Cardiac fibroblast (primary cell): ENCODE results near the gene SLC39A11.

Experiments used
- DNase-seq, 2 donors: peaks; one replicate each; pipeline versions ENCODE4 v3.0.0 to v3.0.0-alpha.2; 2010; ENCODE audit warnings: low read depth in 2 of 2
- H3K4me3 ChIP-seq, 2 donors: replicated peaks in 1 of 2; 1 replicate in 1 of 2; 2 replicates in 1 of 2; pipeline ENCODE4 v1.5.1; 2011; ENCODE audit warnings: low read depth in 2 of 2, low read length in 2 of 2, mild to moderate bottlenecking in 2 of 2, moderate library complexity in 1 of 2
- CTCF ChIP-seq: IDR thresholded peaks from one replicate; pipeline ENCODE4 v1.5.1; 2011; ENCODE audit warnings: low read depth, mild to moderate bottlenecking, low read length, inconsistent platforms

SLC39A11 gene

GRCh38 chr17:72671016-72671415, 421.5 kb downstream of the SLC39A11 start:
- no peak for TF ChIP-seq CTCF
- H3K4me3 ChIP-seq, result no peak overlapping the region
- no peak for DNase-seq

- TF ChIP-seq CTCF, result no peak
- no peak overlapping the region for H3K4me3 ChIP-seq
- no peak for DNase-seq
Measured at GRCh38 chr17:72667096-72668063, 425.1 kb downstream of the SLC39A11 start.

- TF ChIP-seq CTCF, result no peak
- H3K4me3 ChIP-seq, result no peak overlapping the region
- no peak for DNase-seq
Measured at GRCh38 chr17:72665852-72666851, 426.3 kb downstream of the SLC39A11 start.

- DNase-seq, result no peak
- TF ChIP-seq CTCF, result no peak
- H3K4me3 ChIP-seq, result no peak overlapping the region
Measured at GRCh38 chr17:72662827-72663190, 429.7 kb downstream of the SLC39A11 start.

GRCh38 chr17:72661945-72662826, 430.3 kb downstream of the SLC39A11 start:
- TF ChIP-seq CTCF, result no peak
- H3K4me3 ChIP-seq, result no peak overlapping the region
- DNase-seq, result no peak
